GM12878 (cell line): ENCODE data around the gene CHID1. TPM values are rescaled to one million over a fixed set of nuclear protein-coding genes. Genes with fewer than 3 reads are reported as not detected.

Experiments
- ATAC-seq: fragments of 200-7000 bp; cut with Tn5 transposase; 3 replicates; pipeline ENCODE4 v1.9.1; 2020; ENCODE audit warnings: mild to moderate bottlenecking, moderate library complexity
- BruUV-seq: library from RNA; stranded (reverse); fragments of 400-500 nt; replicated peaks from 2 replicates; lab custom pipeline; 2021; lab: Mats Ljungman, UMichigan
- CTCF ChIA-PET: fragments of 300-600 bp; sonication (Branson Sonifier 250); formaldehyde crosslinking; extraction: SDS; loops from one replicate; lab custom pipeline; 2021; ENCODE audit warnings: inconsistent platforms; lab: Yijun Ruan, JAX
- POLR2A ChIA-PET: fragments of 350-600 bp; formaldehyde crosslinking; extraction: SDS; loops from one replicate; lab custom pipeline; 2021; ENCODE audit warnings: inconsistent platforms; lab: Charles Lee
- RAD21 ChIA-PET: fragments of 300-600 bp; sonication (Branson Sonifier 250); formaldehyde crosslinking; loops from one replicate; lab custom pipeline; 2023; ENCODE audit warnings: antibody characterized with exemption; ENCODE audit not compliant: unreplicated experiment; lab: Charles Lee
- SMC1A ChIA-PET: fragments of 300-600 bp; sonication (Branson Sonifier 250); formaldehyde crosslinking; loops from one replicate; lab custom pipeline; 2023; ENCODE audit not compliant: unreplicated experiment, uncharacterized antibody; lab: Charles Lee
- DNase-seq: peaks from one replicate; pipeline ENCODE4 v3.0.0-alpha.2; 2011; ENCODE audit warnings: low read depth, low spot score
- FAIRE-seq: peaks from 3 replicates; lab custom pipeline; 2011; peaks lifted over from hg19 to GRCh38; lab: Jason Lieb, UNC
- H2AFZ ChIP-seq: 2 replicates; pipeline ENCODE4 v1.6.0; 2011; ENCODE audit warnings: low read depth, low read length, control low read depth; ENCODE audit not compliant: control insufficient read depth
- H3K27ac ChIP-seq: 2 replicates; pipeline ENCODE4 v1.5.1; 2011; ENCODE audit warnings: control low read depth; ENCODE audit not compliant: control insufficient read depth, insufficient read depth
- H3K27me3 ChIP-seq, 2 experiments: replicated peaks in 1 of 2; 2 replicates each; pipeline versions ENCODE4 v1.6.0 to v1.6.1; 2011; ENCODE audit warnings: low read length in 1 of 2; ENCODE audit not compliant: control insufficient read depth in 2 of 2, insufficient read depth in 2 of 2
- H3K36me3 ChIP-seq, 2 experiments: 2 replicates each; pipeline ENCODE4 v1.5.1; 2011; ENCODE audit warnings: low read length in 1 of 2; ENCODE audit not compliant: control insufficient read depth in 2 of 2, insufficient read depth in 2 of 2
- H3K4me1 ChIP-seq: 2 replicates; pipeline ENCODE4 v1.6.1; 2011; ENCODE audit warnings: mild to moderate bottlenecking, low read length, moderate library complexity, mixed read lengths; ENCODE audit not compliant: control insufficient read depth, insufficient read depth
- H3K4me2 ChIP-seq: 2 replicates; pipeline ENCODE4 v1.6.0; 2011; ENCODE audit warnings: control low read depth; ENCODE audit not compliant: control insufficient read depth, insufficient read depth
- H3K4me3 ChIP-seq: fragments of 200-600 bp; sonication (generic); 2 replicates; pipeline ENCODE4 v1.5.1; 2016
- H3K79me2 ChIP-seq: 2 replicates; pipeline ENCODE4 v1.6.0; 2011; ENCODE audit warnings: low read length; ENCODE audit not compliant: control insufficient read depth, insufficient read depth
- H3K9ac ChIP-seq: 2 replicates; pipeline ENCODE4 v1.8.0; 2011; ENCODE audit warnings: low read length, control low read depth, mixed read lengths; ENCODE audit not compliant: control insufficient read depth, insufficient read depth
- H3K9me3 ChIP-seq: replicated peaks from 3 replicates; pipeline ENCODE4 v1.5.1; 2011; ENCODE audit warnings: mild to moderate bottlenecking, low read length; ENCODE audit not compliant: control insufficient read depth, insufficient read depth
- H4K20me1 ChIP-seq: 2 replicates; pipeline ENCODE4 v1.6.0; 2011; ENCODE audit not compliant: control insufficient read depth, insufficient read depth
- BCL11A ChIP-seq: IDR thresholded peaks from 2 replicates; pipeline ENCODE4 v1.6.1; 2011; ENCODE audit warnings: low read depth, low read length
- CHD2 ChIP-seq: IDR thresholded peaks from 2 replicates; pipeline ENCODE4 v1.6.1; 2011; ENCODE audit warnings: low read depth, low read length, improper control_type of control experiment, borderline replicate concordance
- CREB1 ChIP-seq: IDR thresholded peaks from 2 replicates; pipeline ENCODE4 v1.6.1; 2012; ENCODE audit warnings: low read depth, mild to moderate bottlenecking, inconsistent platforms
- ELK1 ChIP-seq: IDR thresholded peaks from 2 replicates; pipeline ENCODE4 v1.6.1; 2012; ENCODE audit warnings: low read depth, low read length, improper control_type of control experiment
- EZH2 ChIP-seq: IDR thresholded peaks from 2 replicates; pipeline ENCODE4 v1.6.1; 2012; ENCODE audit warnings: low read depth, mild to moderate bottlenecking, control low read depth, inconsistent platforms, low read length, borderline replicate concordance; ENCODE audit not compliant: control insufficient read depth
- HDGF ChIP-seq: fragments of 450-650 bp; IDR thresholded peaks from 2 replicates; pipeline ENCODE4 v1.6.1; 2016; ENCODE audit warnings: antibody characterized with exemption
- IKZF2 ChIP-seq, 2 experiments: fragments of 450-650 bp; IDR thresholded peaks; 2 replicates each; pipeline ENCODE4 v1.6.1; 2017; ENCODE audit warnings: mild to moderate bottlenecking in 2 of 2, moderate library complexity in 2 of 2
- NFXL1 ChIP-seq: fragments of 450-650 bp; IDR thresholded peaks from 2 replicates; pipeline ENCODE4 v1.6.1; 2017; ENCODE audit warnings: antibody characterized with exemption, mild to moderate bottlenecking, borderline replicate concordance
- PML ChIP-seq: IDR thresholded peaks from 2 replicates; pipeline ENCODE4 v1.6.1; 2012; ENCODE audit warnings: low read length, inconsistent platforms
- RELA ChIP-seq: fragments of 450-650 bp; IDR thresholded peaks from 2 replicates; pipeline ENCODE4 v1.8.0; 2014; ENCODE audit warnings: borderline replicate concordance; ENCODE audit not compliant: partially characterized antibody
- ZSCAN29 ChIP-seq: fragments of 450-650 bp; IDR thresholded peaks from 2 replicates; pipeline ENCODE4 v1.6.1; 2017; ENCODE audit warnings: mild to moderate bottlenecking, moderate library complexity
- WGBS: methylation state at CpG from one replicate; pipeline ENCODE4 v1.1.6; 2016; ENCODE audit warnings: low lambda C conversion rate; ENCODE audit not compliant: insufficient replicate concordance, insufficient coverage; ENCODE audit errors: missing lambda C conversion rate; 5-methylcytosine and 5-hydroxymethylcytosine counted together
- in situ Hi-C: fragments of 300-500 bp; cut with MboI; formaldehyde crosslinking; loops from 9 replicates; pipeline ENCODE4 v1.14.3; 2018; ENCODE audit warnings: mixed read lengths
- intact Hi-C: fragments of 100-400 bp; cut with micrococcal nuclease; formaldehyde crosslinking; loops from one replicate; pipeline ENCODE4 v1.14.2; 2022; ENCODE audit not compliant: unreplicated experiment
- polyA plus RNA-seq, 11 experiments: library from polyadenylated mRNA; depleted of rRNA in 4 of 11; unstranded in 6 of 11; stranded (reverse) in 5 of 11; fragments of >200 nt; fragmentation: Nextera tagmentation in 4 of 11; fragmentation: Illumina TruSeq in 1 of 11; extraction: Ambion mirVana in 4 of 11; extraction: Trizol in 1 of 11; gene quantifications; 1 replicate in 1 of 11; 2 replicates in 10 of 11; pipeline versions ENCODE4 v1.2.1 to v1.2.3, GENCODE V29; 2011 to 2016; ENCODE audit warnings: inconsistent platforms in 2 of 11, missing spikeins in 2 of 11, low read depth in 1 of 11
- total RNA-seq, 4 experiments: library from RNA; depleted of rRNA in 3 of 4; stranded (reverse); fragments of >200 nt in 3 of 4; fragmentation: Illumina TruSeq in 1 of 4; extraction: Trizol in 1 of 4; gene quantifications; 2 replicates each; pipeline versions ENCODE4 v1.2.1 to v1.2.3, GENCODE V29; 2013 to 2021

CHID1 gene
- total and polyA plus RNA-seq, 10 of the 15 experiments (the other 5 are each of a cell fraction or from before 2014, with no cell fraction given): 4.8 to 75.2 (median 30.1) TPM

- TF ChIP-seq ELK1 (no peak), CREB1 (no peak), RELA (no peak), NFXL1 (no peak), ZSCAN29 (no peak), BCL11A (no peak)
Observed at GRCh38 chr11:959608-960007, 49.0 kb upstream of the CHID1 start (continued).

- ChIA-PET POLR2A (no interaction called here), RAD21 (no interaction called here), CTCF (no interaction called here), SMC1A (no interaction called here)
- intact Hi-C loops: no loop called here
- no peak overlapping the region for H3K4me2 ChIP-seq
- H3K27ac ChIP-seq: no peak overlapping the region
- BruUV-seq: no TSS peak
- no peak overlapping the region for H3K4me3 ChIP-seq
- H2AFZ ChIP-seq: no peak overlapping the region
- peaks cover 3 to 6% of the 10 kb centered on the region in 2 experiments; a peak in 3 of 4 replicates for H3K36me3 ChIP-seq
- ATAC-seq (no peak), FAIRE-seq (no peak), DNase-seq (no peak)
- H3K9ac ChIP-seq: no peak overlapping the region
- no peak for TF ChIP-seq RELA
- no peak for TF ChIP-seq EZH2
- no peak for TF ChIP-seq HDGF
- no peak for TF ChIP-seq CHD2
- TF ChIP-seq PML: no peak
- TF ChIP-seq IKZF2 (IDR thresholded peaks at IDR 0.05): no peak
- peaks cover 2% of the 10 kb centered on the region; the same call in 1 of the 2 replicates for H3K79me2 ChIP-seq
- H4K20me1 ChIP-seq: peaks cover 4% of the 10 kb centered on the region; the same call in 1 of the 2 replicates
- no peaks in the 10 kb centered on the region for H3K9me3 ChIP-seq
- in situ Hi-C loops: no loop called here
- H3K27me3 ChIP-seq: no peaks in the 10 kb centered on the region
- WGBS: 98% methylated on average over 12 of the region's 14 CpGs
- no peaks in the 10 kb centered on the region for H3K4me1 ChIP-seq
Observed at GRCh38 chr11:959027-959426, 48.4 kb upstream of the CHID1 start.
